Activated CD4-positive, alpha-beta memory T cell treated with anti-CD3 and anti-CD28 coated beads for 36 hours (primary cell): ENCODE measurements around the gene RNU7-1. TPM values are rescaled to one million over a fixed set of nuclear protein-coding genes. Genes with fewer than 3 reads are reported as not detected.
A peak's percentile ranks its signal among the peaks of the same experiment; 100 is the strongest.

ENCODE experiments used
- CTCF ChIA-PET: fragments of 350-600 bp; sonication (Branson Sonifier 250); formaldehyde crosslinking; loops from one replicate; lab custom pipeline; 2021; ENCODE audit warnings: antibody characterized with exemption, inconsistent platforms; lab: Charles Lee
- POLR2A ChIA-PET: fragments of 350-600 bp; sonication (Branson Sonifier 250); formaldehyde crosslinking; loops from one replicate; lab custom pipeline; 2021; ENCODE audit warnings: antibody characterized with exemption; lab: Charles Lee
- DNase-seq: peaks from one replicate; pipeline ENCODE4 v3.0.0-alpha.2; 2020
- H3K27ac Mint-ChIP-seq: one replicate; pipeline ENCODE4 v1.8.0; 2021; ENCODE audit warnings: mixed read lengths
- H3K27me3 Mint-ChIP-seq: one replicate; pipeline ENCODE4 v1.8.0; 2021; ENCODE audit warnings: mixed read lengths
- H3K36me3 Mint-ChIP-seq: one replicate; pipeline ENCODE4 v1.8.0; 2021; ENCODE audit warnings: mixed read lengths
- H3K4me1 Mint-ChIP-seq: one replicate; pipeline ENCODE4 v1.8.0; 2021; ENCODE audit warnings: low read depth, mixed read lengths
- H3K4me3 Mint-ChIP-seq: one replicate; pipeline ENCODE4 v1.8.0; 2021; ENCODE audit warnings: mild to moderate bottlenecking, mixed read lengths
- H3K9me3 Mint-ChIP-seq: one replicate; pipeline ENCODE4 v1.8.0; 2021; ENCODE audit warnings: mixed read lengths
- intact Hi-C: fragments of 100-400 bp; cut with micrococcal nuclease; formaldehyde crosslinking; loops from one replicate; pipeline ENCODE4 v1.15.1; 2023
- total RNA-seq, 2 experiments: library from RNA; stranded (reverse); gene quantifications; one replicate each; pipeline ENCODE4 v1.2.3, GENCODE V29; 2021

Gene RNU7-1
- total RNA-seq, 2 experiments from 2014 or later, result not detected

- H3K27ac Mint-ChIP-seq, result peak overlapping the region; percentile 89
- no peak overlapping the region for H3K4me3 Mint-ChIP-seq
- POLR2A ChIA-PET, result interaction anchor here (13.2 kb wide), 1 partner anchor 19 kb away, joined by 507 read pairs; the partner anchor contains the start of genes C12orf57, PTPN6 and RNU7-1
- CTCF ChIA-PET, result interaction anchor here (1.0 to 13.5 kb wide), 4 partner anchors 17 to 141 kb away, joined by 3 to 586 read pairs (median 16); partner anchors contain the start of genes C12orf57, PTPN6 and RNU7-1
- H3K27me3 Mint-ChIP-seq, result no peaks in the 10 kb centered on the region
- H3K9me3 Mint-ChIP-seq, result no peaks in the 10 kb centered on the region
- H3K4me1 Mint-ChIP-seq, result peaks cover 62% of the 10 kb centered on the region
- peaks cover 47% of the 10 kb centered on the region for H3K36me3 Mint-ChIP-seq
- DNase-seq, result no peak
- intact Hi-C loops, result no loop called here
Observed at GRCh38 chr12:6966351-6966750, 22.7 kb downstream of the RNU7-1 start.

GRCh38 chr12:6967651-6968100, 24.1 kb downstream of the RNU7-1 start:
- peaks cover 45% of the 10 kb centered on the region for H3K36me3 Mint-ChIP-seq
- intact Hi-C loops, result no loop called here
- POLR2A ChIA-PET, result interaction anchor here (0.5 to 3.6 kb wide), 4 partner anchors 9 to 22 kb away, joined by 3 to 50 read pairs (median 6); partner anchors contain the start of genes C12orf57, PTPN6 and RNU7-1
- no peaks in the 10 kb centered on the region for H3K27me3 Mint-ChIP-seq
- peak overlapping the region; percentile 42 for H3K27ac Mint-ChIP-seq
- H3K4me1 Mint-ChIP-seq, result peaks cover 59% of the 10 kb centered on the region
- CTCF ChIA-PET, result interaction anchor here (0.8 to 2.9 kb wide), 8 partner anchors 13 to 99 kb away, joined by 3 to 34 read pairs (median 10); partner anchors contain the start of genes C12orf57, PTPN6, RNU7-1 and SPSB2
- no peaks in the 10 kb centered on the region for H3K9me3 Mint-ChIP-seq
- no peak for DNase-seq
- no peak overlapping the region for H3K4me3 Mint-ChIP-seq

- peaks cover 50% of the 10 kb centered on the region for H3K36me3 Mint-ChIP-seq
- ChIA-PET POLR2A (interaction anchor here (1.0 to 3.6 kb wide), 6 partner anchors 7 to 30 kb away, joined by 3 to 50 read pairs (median 10); partner anchors contain the start of genes C12orf57, PTPN6 and RNU7-1), CTCF (interaction anchor here (0.8 to 2.9 kb wide), 10 partner anchors 10 to 99 kb away, joined by 3 to 34 read pairs (median 8); partner anchors contain the start of genes C12orf57, PTPN6, RNU7-1 and SPSB2)
Observed at GRCh38 chr12:6968426-6968825, 24.8 kb downstream of the RNU7-1 start.

GRCh38 chr12:6970096-6970527, 26.5 kb downstream of the RNU7-1 start:
- H3K4me1 Mint-ChIP-seq, result peaks cover 58% of the 10 kb centered on the region

More at GRCh38 chr12:6968426-6968825, 24.8 kb downstream of the RNU7-1 start:
- H3K27ac Mint-ChIP-seq, result peak overlapping the region; percentile 98
- peaks cover 62% of the 10 kb centered on the region for H3K4me1 Mint-ChIP-seq
- no peaks in the 10 kb centered on the region for H3K9me3 Mint-ChIP-seq
- intact Hi-C loops, result no loop called here
- no peak for DNase-seq
- H3K4me3 Mint-ChIP-seq, result peak overlapping the region; percentile 100
- H3K27me3 Mint-ChIP-seq, result no peaks in the 10 kb centered on the region

GRCh38 chr12:6974180-6974579, 30.6 kb downstream of the RNU7-1 start:
- no peak overlapping the region for H3K4me3 Mint-ChIP-seq
- DNase-seq, result no peak
- intact Hi-C loops, result loop anchor here (5.0 kb wide), 2 partner anchors 118 to 213 kb away; partner anchors contain the start of genes C1R and PEX5
- POLR2A ChIA-PET, result interaction anchor here (1.1 to 1.2 kb wide), 2 partner anchors 13 to 30 kb away, joined by 3 to 4 read pairs; no protein-coding TSS in a partner anchor
- no peaks in the 10 kb centered on the region for H3K9me3 Mint-ChIP-seq
- H3K4me1 Mint-ChIP-seq, result peaks cover 25% of the 10 kb centered on the region
- no peaks in the 10 kb centered on the region for H3K27me3 Mint-ChIP-seq
- H3K36me3 Mint-ChIP-seq, result peaks cover 58% of the 10 kb centered on the region
- H3K27ac Mint-ChIP-seq, result peak overlapping the region; percentile 21
- CTCF ChIA-PET, result interaction anchor here (1.1 to 3.3 kb wide), 4 partner anchors 30 to 139 kb away, joined by 4 to 10 read pairs (median 4); partner anchors contain the start of genes C12orf57 and RNU7-1

More at GRCh38 chr12:6970096-6970527, 26.5 kb downstream of the RNU7-1 start:
- no peak for DNase-seq
- Mint-ChIP-seq H3K4me3 (peak overlapping the region; percentile 100), H3K36me3 (peaks cover 59% of the 10 kb centered on the region), H3K9me3 (no peaks in the 10 kb centered on the region), H3K27me3 (no peaks in the 10 kb centered on the region), H3K27ac (peak overlapping the region; percentile 98)
- ChIA-PET CTCF (interaction anchor here (1.0 to 2.9 kb wide), 3 partner anchors 23 to 32 kb away, joined by 3 to 11 read pairs (median 6); no protein-coding TSS in a partner anchor), POLR2A (interaction anchor here (1.0 to 3.6 kb wide), 5 partner anchors 9 to 48 kb away, joined by 3 to 50 read pairs (median 10); partner anchors contain the start of genes C12orf57, LPCAT3 and RNU7-1)
- intact Hi-C loops, result loop anchor here (1.0 to 5.0 kb wide), 5 partner anchors 26 to 217 kb away; partner anchors contain the start of genes C12orf57, C1R, LPCAT3 and PEX5

- CTCF ChIA-PET, result interaction anchor here (0.6 to 3.3 kb wide), 5 partner anchors 31 to 138 kb away, joined by 3 to 10 read pairs (median 5); partner anchors contain the start of genes C12orf57, LPCAT3 and RNU7-1
- H3K4me1 Mint-ChIP-seq, result peaks cover 23% of the 10 kb centered on the region
- H3K27me3 Mint-ChIP-seq, result no peaks in the 10 kb centered on the region
Observed at GRCh38 chr12:6975297-6976032, 31.8 kb downstream of the RNU7-1 start.

GRCh38 chr12:6977653-6978052, 34.0 kb downstream of the RNU7-1 start:
- CTCF ChIA-PET, result interaction anchor here (0.9 to 1.4 kb wide), 4 partner anchors 13 to 135 kb away, joined by 3 to 7 read pairs (median 5); no protein-coding TSS in a partner anchor
- Mint-ChIP-seq H3K4me3 (no peak overlapping the region), H3K36me3 (peaks cover 63% of the 10 kb centered on the region), H3K27me3 (no peaks in the 10 kb centered on the region), H3K4me1 (peaks cover 10% of the 10 kb centered on the region), H3K27ac (no peak overlapping the region), H3K9me3 (no peaks in the 10 kb centered on the region)
- DNase-seq, result no peak
- intact Hi-C loops, result no loop called here
- POLR2A ChIA-PET, result interaction anchor here (1.0 to 1.1 kb wide), 2 partner anchors 31 to 40 kb away, joined by 3 read pairs; partner anchors contain the start of gene LPCAT3

More at GRCh38 chr12:6975297-6976032, 31.8 kb downstream of the RNU7-1 start:
- Mint-ChIP-seq H3K36me3 (peaks cover 58% of the 10 kb centered on the region), H3K27ac (peak overlapping the region; percentile 29), H3K4me3 (no peak overlapping the region), H3K9me3 (no peaks in the 10 kb centered on the region)
- POLR2A ChIA-PET, result interaction anchor here (1.2 kb wide), 1 partner anchor 14 kb away, joined by 4 read pairs; no protein-coding TSS in a partner anchor
- DNase-seq, result no peak
- intact Hi-C loops, result no loop called here

- peaks cover 63% of the 10 kb centered on the region for H3K36me3 Mint-ChIP-seq
- no peak for DNase-seq
- no peak overlapping the region for H3K4me3 Mint-ChIP-seq
- H3K27ac Mint-ChIP-seq, result peak overlapping the region; percentile 19
- ChIA-PET POLR2A (interaction anchor here (1.0 to 1.1 kb wide), 2 partner anchors 30 to 40 kb away, joined by 3 read pairs; partner anchors contain the start of gene LPCAT3), CTCF (interaction anchor here (0.9 to 1.4 kb wide), 4 partner anchors 14 to 135 kb away, joined by 3 to 7 read pairs (median 5); no protein-coding TSS in a partner anchor)
- no peaks in the 10 kb centered on the region for H3K27me3 Mint-ChIP-seq
- intact Hi-C loops, result no loop called here
- no peaks in the 10 kb centered on the region for H3K9me3 Mint-ChIP-seq
- H3K4me1 Mint-ChIP-seq, result peaks cover 6% of the 10 kb centered on the region
Observed at GRCh38 chr12:6978188-6978587, 34.6 kb downstream of the RNU7-1 start.

GRCh38 chr12:6978611-6979011, 35.0 kb downstream of the RNU7-1 start:
- no peaks in the 10 kb centered on the region for H3K9me3 Mint-ChIP-seq
- H3K4me3 Mint-ChIP-seq, result no peak overlapping the region
- H3K36me3 Mint-ChIP-seq, result peaks cover 64% of the 10 kb centered on the region
- peak overlapping the region; percentile 19 for H3K27ac Mint-ChIP-seq
- peaks cover 3% of the 10 kb centered on the region for H3K4me1 Mint-ChIP-seq
- intact Hi-C loops, result no loop called here
- ChIA-PET POLR2A (no interaction called here), CTCF (interaction anchor here (1.1 kb wide), 1 partner anchor 25 kb away, joined by 3 read pairs; no protein-coding TSS in a partner anchor)
- DNase-seq, result no peak
- H3K27me3 Mint-ChIP-seq, result no peaks in the 10 kb centered on the region

- ChIA-PET POLR2A (no interaction called here), CTCF (interaction anchor here (1.1 kb wide), 1 partner anchor 25 kb away, joined by 3 read pairs; no protein-coding TSS in a partner anchor)
- H3K27me3 Mint-ChIP-seq, result no peaks in the 10 kb centered on the region
- H3K27ac Mint-ChIP-seq, result no peak overlapping the region
- no peak for DNase-seq
- no peaks in the 10 kb centered on the region for H3K9me3 Mint-ChIP-seq
- H3K4me3 Mint-ChIP-seq, result no peak overlapping the region
- H3K36me3 Mint-ChIP-seq, result peaks cover 60% of the 10 kb centered on the region
- H3K4me1 Mint-ChIP-seq, result no peaks in the 10 kb centered on the region
- intact Hi-C loops, result no loop called here
Observed at GRCh38 chr12:6979021-6979420, 35.4 kb downstream of the RNU7-1 start.

- CTCF ChIA-PET, result interaction anchor here (0.6 kb wide), 1 partner anchor 701 kb away, joined by 5 read pairs; no protein-coding TSS in a partner anchor
- Mint-ChIP-seq H3K36me3 (peaks cover 58% of the 10 kb centered on the region), H3K4me3 (no peak overlapping the region), H3K27ac (no peak overlapping the region), H3K9me3 (no peaks in the 10 kb centered on the region), H3K27me3 (no peaks in the 10 kb centered on the region), H3K4me1 (no peaks in the 10 kb centered on the region)
- DNase-seq, result no peak
- POLR2A ChIA-PET, result no interaction called here
- intact Hi-C loops, result no loop called here
Observed at GRCh38 chr12:6979453-6979852, 35.8 kb downstream of the RNU7-1 start.
